IMR-90 (cell line): ENCODE results near the gene PKP3. TPM values are rescaled to one million over a fixed set of nuclear protein-coding genes. Genes with fewer than 3 reads are reported as not detected.

Experiments
- ATAC-seq: fragments of 200-7000 bp; cut with Tn5 transposase; 2 replicates; pipeline ENCODE4 v1.9.1; 2020; ENCODE audit warnings: low read depth, mild to moderate bottlenecking, moderate library complexity
- BruUV-seq: library from RNA; stranded (reverse); fragments of 400-500 nt; replicated peaks from 2 replicates; lab custom pipeline; 2021; lab: Mats Ljungman, UMichigan
- CTCF ChIA-PET: fragments of 300-600 bp; formaldehyde crosslinking; extraction: SDS; loops from one replicate; lab custom pipeline; 2021; ENCODE audit warnings: antibody characterized with exemption; lab: Yijun Ruan, JAX
- POLR2A ChIA-PET: fragments of 300-600 bp; sonication (Branson Sonifier 250); formaldehyde crosslinking; loops from one replicate; lab custom pipeline; 2022; ENCODE audit warnings: antibody characterized with exemption; ENCODE audit not compliant: unreplicated experiment; lab: Charles Lee
- DNase-seq: peaks from one replicate; pipeline ENCODE4 v3.0.0; 2013
- H2AFZ ChIP-seq: replicated peaks from 2 replicates; pipeline ENCODE3; 2013; ENCODE audit warnings: low read length, mild to moderate bottlenecking; ENCODE audit not compliant: poor library complexity
- H2AK5ac ChIP-seq: 2 replicates; pipeline ENCODE4 v1.6.1; 2013; ENCODE audit warnings: low read depth, low read length, inconsistent platforms
- H2AK9ac ChIP-seq: replicated peaks from 2 replicates; pipeline ENCODE3; 2013; ENCODE audit warnings: mild to moderate bottlenecking, low read depth, low read length, moderate library complexity; ENCODE audit not compliant: poor library complexity
- H2BK120ac ChIP-seq: 2 replicates; pipeline ENCODE4 v1.6.1; 2013; ENCODE audit warnings: low read depth, low read length, inconsistent platforms
- H2BK15ac ChIP-seq: 3 replicates; pipeline ENCODE4 v1.6.1; 2013; ENCODE audit warnings: low read depth, low read length, inconsistent platforms
- H2BK20ac ChIP-seq: 2 replicates; pipeline ENCODE4 v1.6.1; 2013; ENCODE audit warnings: low read depth, mild to moderate bottlenecking, inconsistent platforms, low read length, moderate library complexity
- H2BK5ac ChIP-seq: 2 replicates; pipeline ENCODE4 v1.6.1; 2013; ENCODE audit warnings: mild to moderate bottlenecking, low read depth, low read length, inconsistent platforms; ENCODE audit not compliant: poor library complexity, severe bottlenecking
- H3K14ac ChIP-seq: replicated peaks from 2 replicates; pipeline ENCODE4 v1.6.1; 2013; ENCODE audit warnings: low read depth, low read length, inconsistent platforms
- H3K18ac ChIP-seq: 2 replicates; pipeline ENCODE4 v1.6.1; 2013; ENCODE audit warnings: low read depth, low read length, control low read depth
- H3K23ac ChIP-seq: 2 replicates; pipeline ENCODE4 v1.6.1; 2013; ENCODE audit warnings: low read depth, low read length, inconsistent platforms
- H3K27ac ChIP-seq: 2 replicates; pipeline ENCODE4 v1.5.1; 2013; ENCODE audit warnings: mild to moderate bottlenecking, control low read depth, low read length; ENCODE audit not compliant: insufficient read depth
- H3K27me3 ChIP-seq: 2 replicates; pipeline ENCODE4 v1.6.1; 2013; ENCODE audit warnings: low read length; ENCODE audit not compliant: control insufficient read depth, insufficient read depth
- H3K36me3 ChIP-seq: 2 replicates; pipeline ENCODE4 v1.6.1; 2013; ENCODE audit warnings: low read length, mixed read lengths; ENCODE audit not compliant: control insufficient read depth, insufficient read depth
- H3K4ac ChIP-seq: 2 replicates; pipeline ENCODE4 v1.6.1; 2013; ENCODE audit warnings: low read depth, low read length, inconsistent platforms
- H3K4me1 ChIP-seq: 2 replicates; pipeline ENCODE4 v1.6.1; 2013; ENCODE audit warnings: low read length, mixed read lengths; ENCODE audit not compliant: control insufficient read depth, insufficient read depth
- H3K4me2 ChIP-seq: 2 replicates; pipeline ENCODE4 v1.6.1; 2013; ENCODE audit warnings: low read depth, mild to moderate bottlenecking, control low read depth, low read length, moderate library complexity
- H3K4me3 ChIP-seq: 2 replicates; pipeline ENCODE4 v1.5.1; 2013; ENCODE audit warnings: low read depth, mild to moderate bottlenecking, control low read depth, low read length, moderate library complexity; ENCODE audit not compliant: insufficient read depth
- H3K56ac ChIP-seq: 2 replicates; pipeline ENCODE4 v1.6.1; 2013; ENCODE audit warnings: low read length, inconsistent platforms; ENCODE audit not compliant: insufficient read depth; ENCODE audit errors: extremely low read depth
- H3K79me1 ChIP-seq, 2 experiments: 2 replicates each; pipeline ENCODE4 v1.6.1; 2013; ENCODE audit warnings: low read length in 2 of 2, inconsistent platforms in 1 of 2, low read depth in 1 of 2
- H3K9ac ChIP-seq: 2 replicates; pipeline ENCODE4 v1.6.1; 2013; ENCODE audit warnings: low read depth, low read length, control low read depth
- H3K9me1 ChIP-seq: 2 replicates; pipeline ENCODE4 v1.6.1; 2013; ENCODE audit warnings: low read length, inconsistent platforms; ENCODE audit not compliant: insufficient read depth
- H3K9me3 ChIP-seq: 2 replicates; pipeline ENCODE4 v1.6.1; 2013; ENCODE audit warnings: low read length; ENCODE audit not compliant: control insufficient read depth, insufficient read depth
- H4K20me1 ChIP-seq: 2 replicates; pipeline ENCODE4 v1.6.1; 2013; ENCODE audit warnings: low read length, inconsistent platforms; ENCODE audit not compliant: insufficient read depth
- H4K5ac ChIP-seq: 2 replicates; pipeline ENCODE4 v1.6.1; 2013; ENCODE audit warnings: mild to moderate bottlenecking, low read depth, low read length, control low read depth
- H4K8ac ChIP-seq, 2 experiments: 2 replicates each; pipeline ENCODE4 v1.6.1; 2013; ENCODE audit warnings: low read depth in 2 of 2, low read length in 2 of 2, control low read depth in 1 of 2, inconsistent platforms in 1 of 2
- H4K91ac ChIP-seq: 2 replicates; pipeline ENCODE4 v1.6.1; 2013; ENCODE audit warnings: low read depth, low read length, inconsistent platforms; ENCODE audit not compliant: insufficient read depth
- BHLHE40 ChIP-seq: fragments of 150-350 bp; IDR thresholded peaks from 2 replicates; pipeline ENCODE4 v1.6.1; 2016; ENCODE audit warnings: mild to moderate bottlenecking, low read depth, low read length
- FOS ChIP-seq: fragments of 150-350 bp; IDR thresholded peaks from 2 replicates; pipeline ENCODE4 v1.6.1; 2016; ENCODE audit warnings: low read depth, low read length
- MAZ ChIP-seq: IDR thresholded peaks from 2 replicates; pipeline ENCODE4 v1.6.1; 2012; ENCODE audit warnings: low read depth, mild to moderate bottlenecking, low read length, improper control_type of control experiment, moderate library complexity, borderline replicate concordance
- MXI1 ChIP-seq: IDR thresholded peaks from 2 replicates; pipeline ENCODE4 v1.6.1; 2012; ENCODE audit warnings: low read depth, mild to moderate bottlenecking, low read length, moderate library complexity, borderline replicate concordance
- RAD21 ChIP-seq: IDR thresholded peaks from 2 replicates; pipeline ENCODE4 v1.6.1; 2012; ENCODE audit warnings: low read length, improper control_type of control experiment
- WGBS, 2 experiments: methylation state at CpG; one replicate each; pipeline versions ENCODE4 v1.1.5 to v1.1.7; 2013; ENCODE audit warnings: missing lambda C conversion rate in 2 of 2; ENCODE audit not compliant: insufficient read length in 1 of 2; ENCODE audit errors: extremely low coverage in 2 of 2; 5-methylcytosine and 5-hydroxymethylcytosine counted together
- dilution Hi-C: fragments of 300-500 bp; cut with HindIII; formaldehyde crosslinking; loops from one replicate; pipeline ENCODE4 v1.14.3; 2018; ENCODE audit warnings: low sequenced_read_pairs; ENCODE audit not compliant: unreplicated experiment
- in situ Hi-C: fragments of 300-500 bp; cut with MboI; formaldehyde crosslinking; loops from 3 replicates; pipeline ENCODE4 v1.14.3; 2019; ENCODE audit warnings: low sequenced_read_pairs, inconsistent platforms, mixed read lengths
- intact Hi-C: fragments of 100-400 bp; cut with micrococcal nuclease; formaldehyde crosslinking; loops from 2 replicates; pipeline ENCODE4 v1.10.0; 2022
- polyA plus RNA-seq, 3 experiments: library from polyadenylated mRNA; depleted of rRNA; stranded (reverse); fragments of >200 nt; gene quantifications; 2 replicates each; pipeline ENCODE4 v1.2.3, GENCODE V29; 2012; ENCODE audit warnings: low replicate concordance in 1 of 3
- total RNA-seq: library from RNA; depleted of rRNA; stranded (reverse); fragments of >200 nt; gene quantifications from 2 replicates; pipeline ENCODE4 v1.2.3, GENCODE V29; 2012

PKP3 gene
- total and polyA plus RNA-seq, 2 of the 4 experiments (the other 2 are of a cell fraction) = 1.5 to 2.2 TPM

DNA sequence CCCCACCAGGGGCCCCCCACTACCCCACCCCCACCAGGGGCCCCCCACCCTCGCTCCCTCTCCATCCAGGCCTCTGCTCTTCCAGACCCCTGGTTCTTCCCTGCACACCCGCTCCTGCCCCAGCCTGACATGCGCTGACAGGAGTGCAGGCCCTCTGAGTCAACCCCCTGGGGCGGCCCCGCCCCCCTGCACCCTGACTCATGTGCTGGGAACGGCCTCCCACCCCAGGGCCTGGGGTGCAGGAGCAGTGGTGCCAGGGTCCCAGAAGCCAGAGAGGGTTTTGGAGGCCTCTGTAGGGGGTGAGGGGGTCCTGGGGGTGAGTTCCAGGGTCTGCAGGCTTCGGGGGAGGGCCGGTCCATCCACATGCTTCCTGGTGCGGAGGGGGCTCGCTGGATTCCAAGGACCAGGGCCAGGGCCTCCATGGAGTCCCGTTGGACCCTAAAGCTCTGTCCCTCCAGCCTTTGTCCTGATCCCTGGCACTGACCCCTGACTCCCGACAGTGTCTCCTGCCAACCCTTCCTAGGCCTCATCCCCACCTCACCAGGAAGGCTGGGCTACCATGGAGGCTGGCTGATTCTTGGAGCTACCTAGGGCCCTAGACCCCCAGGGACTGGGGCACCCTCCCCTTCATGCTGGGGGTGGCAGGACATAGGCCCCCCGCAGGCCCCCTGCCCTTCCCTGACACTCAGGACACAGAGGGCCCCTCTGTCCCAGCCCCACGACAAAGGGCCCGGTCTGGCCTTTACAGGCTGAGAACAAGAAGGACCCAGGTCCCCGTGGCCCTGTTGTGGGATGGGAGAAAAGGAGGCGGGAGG, 583 bp upstream of the PKP3 start:
- H3K36me3 ChIP-seq = no peaks in the 10 kb centered on the region
- dilution Hi-C loops (no loop called here), intact Hi-C loops (no loop called here), in situ Hi-C loops (no loop called here)
- peak overlapping the region; percentile 49; the same call in 1 of the 2 replicates for H3K56ac ChIP-seq
- peak overlapping the region; percentile 63 for H3K27ac ChIP-seq
- H2BK15ac ChIP-seq = peak overlapping the region; percentile 94; the same call in 2 of the 3 replicates
- 0 out of 2 replicates have a peak overlapping the region, but pooled peaks have one; percentile 6 for H3K4me2 ChIP-seq
- peak overlapping the region; percentile 87 for H2BK20ac ChIP-seq
- no peak overlapping the region for H3K4me3 ChIP-seq
- H3K27me3 ChIP-seq = peaks cover 4% of the 10 kb centered on the region; the same call in 1 of the 2 replicates
- POLR2A ChIA-PET = no interaction called here
- peak overlapping the region; percentile 94 for H2AK9ac ChIP-seq
- peak; percentile 21; the same call in 1 of the 2 replicates for TF ChIP-seq BHLHE40
- peak; percentile 35; the same call in 1 of the 2 replicates for TF ChIP-seq MXI1
- no peak for TF ChIP-seq RAD21
- peak; percentile 91; the same call in 1 of the 2 replicates for TF ChIP-seq MAZ
- peak; percentile 80; the same call in 1 of the 2 replicates for TF ChIP-seq FOS
- H4K5ac ChIP-seq = peak overlapping the region; percentile 99
- H3K9ac ChIP-seq = 0 out of 2 replicates have a peak overlapping the region, but pooled peaks have one; percentile 9
- H3K23ac ChIP-seq = peak overlapping the region; percentile 62; the same call in 1 of the 2 replicates
- no TSS peak for BruUV-seq
- ATAC-seq (peak; percentile 94), DNase-seq (peak; percentile 78)
- H3K79me1 ChIP-seq = peaks cover 0 to 4% of the 10 kb centered on the region in 2 experiments; a peak in 1 of 4 replicates
- H2BK5ac ChIP-seq = peak overlapping the region; percentile 88
- CTCF ChIA-PET = no interaction called here
- H3K9me1 ChIP-seq = peaks cover 6% of the 10 kb centered on the region
- peak overlapping the region; percentile 95 for H4K91ac ChIP-seq
- WGBS, 2 experiments = 60% methylated on average over 1 of the region's 17 CpGs; no CpG with 5 or more reads in 1 of the 2 experiments
- H2AFZ ChIP-seq = peak overlapping the region; percentile 79
- no peaks in the 10 kb centered on the region for H3K9me3 ChIP-seq
- H4K20me1 ChIP-seq = no peaks in the 10 kb centered on the region
- peak overlapping the region; percentile 99 for H2AK5ac ChIP-seq
- peak overlapping the region; percentile 90 for H3K18ac ChIP-seq
- H4K8ac ChIP-seq = peak overlapping the region; percentile 85 to 96
- H3K4ac ChIP-seq = peak overlapping the region; percentile 91
- H3K4me1 ChIP-seq = peaks cover 22% of the 10 kb centered on the region
- peak overlapping the region; percentile 79 for H3K14ac ChIP-seq
- H2BK120ac ChIP-seq = peak overlapping the region; percentile 95
